Mesothelial cell of epicardium (in vitro differentiated cells): Measurements from ENCODE around the gene LOXL1. TPM values are rescaled to one million over a fixed set of nuclear protein-coding genes. Genes with fewer than 3 reads are reported as not detected.
A peak's percentile ranks its signal among the peaks of the same experiment; 100 is the strongest.

Experiments used
- DNase-seq, 2 experiments: peaks; one replicate each; pipeline ENCODE4 v3.0.0; 2021; ENCODE audit warnings: low spot score in 2 of 2; ENCODE audit not compliant: unreplicated experiment in 2 of 2
- H3K27ac Mint-ChIP-seq: 2 replicates; pipeline ENCODE4 v1.8.0; 2021; ENCODE audit warnings: mixed read lengths
- H3K27me3 Mint-ChIP-seq: 2 replicates; pipeline ENCODE4 v1.8.0; 2021; ENCODE audit warnings: low read depth, mixed read lengths
- H3K36me3 Mint-ChIP-seq: 2 replicates; pipeline ENCODE4 v1.8.0; 2021; ENCODE audit warnings: mixed read lengths
- H3K4me1 Mint-ChIP-seq: 2 replicates; pipeline ENCODE4 v1.8.0; 2021; ENCODE audit warnings: mixed read lengths
- H3K4me3 Mint-ChIP-seq: 2 replicates; pipeline ENCODE4 v1.8.0; 2021; ENCODE audit warnings: mild to moderate bottlenecking, moderate library complexity, mixed read lengths
- H3K9me3 Mint-ChIP-seq: 2 replicates; pipeline ENCODE4 v1.8.0; 2021; ENCODE audit warnings: mixed read lengths
- total RNA-seq: library from RNA; stranded (reverse); gene quantifications from 3 replicates; pipeline ENCODE4 v1.2.1, GENCODE V29; 2021
- TF ChIP-seq, protein P1 (sequence below): fragments of 200-600 bp; sonication (generic); IDR thresholded peaks from one replicate; pipeline ENCODE4 v1.5.0; 2021; ENCODE audit warnings: antibody characterized with exemption; ENCODE audit not compliant: unreplicated experiment

Gene LOXL1
- total RNA-seq, 1 donor from 2014 or later = 62.9 TPM

DNA sequence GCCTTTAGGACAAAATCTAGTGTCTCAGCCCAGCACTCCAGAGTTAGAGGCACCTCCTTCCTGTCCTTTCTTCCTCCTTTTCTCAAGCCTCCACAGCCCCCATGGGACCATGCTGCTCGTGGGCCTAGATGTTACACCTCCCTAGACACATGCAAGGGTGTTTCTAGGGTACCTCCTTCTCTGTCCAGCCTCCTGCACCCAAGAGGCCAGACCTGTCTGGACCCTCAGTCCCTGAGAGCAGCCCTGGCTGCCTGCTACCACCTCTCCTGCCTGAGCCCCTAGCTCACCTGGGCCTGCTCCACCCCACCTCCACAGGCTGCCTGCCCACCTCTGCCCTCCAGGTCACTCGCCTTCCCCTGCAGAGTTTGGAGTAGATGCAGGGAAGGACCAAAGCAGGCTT lies 5.2 kb downstream of the LOXL1 start:
- DNase-seq = no peak
- TF ChIP-seq, protein P1, sequence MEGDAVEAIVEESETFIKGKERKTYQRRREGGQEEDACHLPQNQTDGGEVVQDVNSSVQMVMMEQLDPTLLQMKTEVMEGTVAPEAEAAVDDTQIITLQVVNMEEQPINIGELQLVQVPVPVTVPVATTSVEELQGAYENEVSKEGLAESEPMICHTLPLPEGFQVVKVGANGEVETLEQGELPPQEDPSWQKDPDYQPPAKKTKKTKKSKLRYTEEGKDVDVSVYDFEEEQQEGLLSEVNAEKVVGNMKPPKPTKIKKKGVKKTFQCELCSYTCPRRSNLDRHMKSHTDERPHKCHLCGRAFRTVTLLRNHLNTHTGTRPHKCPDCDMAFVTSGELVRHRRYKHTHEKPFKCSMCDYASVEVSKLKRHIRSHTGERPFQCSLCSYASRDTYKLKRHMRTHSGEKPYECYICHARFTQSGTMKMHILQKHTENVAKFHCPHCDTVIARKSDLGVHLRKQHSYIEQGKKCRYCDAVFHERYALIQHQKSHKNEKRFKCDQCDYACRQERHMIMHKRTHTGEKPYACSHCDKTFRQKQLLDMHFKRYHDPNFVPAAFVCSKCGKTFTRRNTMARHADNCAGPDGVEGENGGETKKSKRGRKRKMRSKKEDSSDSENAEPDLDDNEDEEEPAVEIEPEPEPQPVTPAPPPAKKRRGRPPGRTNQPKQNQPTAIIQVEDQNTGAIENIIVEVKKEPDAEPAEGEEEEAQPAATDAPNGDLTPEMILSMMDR = no peak
- Mint-ChIP-seq H3K27me3 (no peaks in the 10 kb centered on the region), H3K4me1 (peaks cover 34% of the 10 kb centered on the region), H3K4me3 (no peak overlapping the region), H3K9me3 (no peaks in the 10 kb centered on the region), H3K27ac (no peak overlapping the region), H3K36me3 (no peaks in the 10 kb centered on the region)

DNA sequence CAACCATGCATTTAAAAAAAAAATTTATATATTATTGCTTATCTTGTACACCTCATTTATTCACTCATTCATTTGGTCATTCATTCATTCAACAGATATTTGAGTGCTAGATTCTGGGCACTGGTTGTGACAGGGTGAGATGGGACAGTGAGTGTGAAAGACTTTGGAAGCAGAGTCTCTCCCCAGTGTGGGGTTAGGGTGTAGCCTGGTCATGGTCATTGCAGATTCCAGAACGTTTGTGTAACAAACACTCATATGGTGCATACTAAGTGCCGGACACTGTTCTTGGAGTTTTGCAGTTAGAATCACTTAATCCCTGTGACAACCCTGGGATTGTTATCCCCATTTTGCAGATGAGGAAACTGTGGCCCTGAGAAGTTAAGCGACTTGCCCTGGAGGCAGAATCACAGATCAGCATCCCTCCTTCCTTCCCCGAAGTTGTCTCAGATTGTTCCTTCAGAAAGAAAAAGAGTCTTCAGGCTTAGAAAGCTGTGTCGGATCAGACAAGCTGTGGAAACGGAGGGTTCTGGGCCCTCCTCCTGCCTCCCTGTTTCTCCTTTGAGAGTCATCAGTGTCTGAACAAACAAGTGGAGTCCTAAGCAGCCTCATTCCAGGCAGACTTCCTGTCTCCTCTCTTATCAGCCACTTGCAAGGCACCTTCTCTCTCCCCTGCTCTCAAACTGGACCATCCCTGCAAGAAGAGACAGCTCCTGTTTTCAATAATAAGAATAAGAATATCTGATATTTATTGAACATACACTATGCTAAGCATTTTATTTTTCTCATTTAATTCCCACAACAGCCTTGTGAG lies 6.3 kb downstream of the LOXL1 start:
- no peak for DNase-seq
- no peak overlapping the region for H3K4me3 Mint-ChIP-seq
- no peaks in the 10 kb centered on the region for H3K27me3 Mint-ChIP-seq
- no peaks in the 10 kb centered on the region for H3K9me3 Mint-ChIP-seq
- H3K4me1 Mint-ChIP-seq = peaks cover 41% of the 10 kb centered on the region
- TF ChIP-seq, protein P1 = no peak
- peak overlapping the region; percentile 39 for H3K27ac Mint-ChIP-seq
- no peaks in the 10 kb centered on the region for H3K36me3 Mint-ChIP-seq

DNA sequence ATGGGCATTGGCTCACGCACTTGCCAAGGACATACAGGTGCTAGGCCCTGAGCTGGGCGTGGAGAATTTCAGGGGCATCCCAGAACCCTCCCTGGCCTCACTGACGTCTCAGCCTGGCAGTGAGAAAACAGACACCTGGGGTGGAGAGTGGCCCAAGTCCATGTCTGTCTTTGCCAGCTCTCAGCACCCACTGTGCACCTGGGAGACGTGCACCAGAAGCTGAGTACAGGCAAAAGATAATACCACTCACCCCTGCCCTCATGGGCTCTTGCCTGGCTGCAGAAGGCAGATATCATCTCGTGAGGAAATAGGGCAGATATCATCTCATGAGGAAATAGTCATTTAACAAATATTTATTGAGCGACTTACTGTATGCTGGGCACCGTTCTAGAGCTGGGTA lies 8.0 kb downstream of the LOXL1 start:
- no peak overlapping the region for H3K27ac Mint-ChIP-seq
- DNase-seq = no peak
- H3K27me3 Mint-ChIP-seq = no peaks in the 10 kb centered on the region
- TF ChIP-seq, protein P1 = no peak
- peaks cover 34% of the 10 kb centered on the region for H3K4me1 Mint-ChIP-seq
- no peaks in the 10 kb centered on the region for H3K36me3 Mint-ChIP-seq
- no peaks in the 10 kb centered on the region for H3K9me3 Mint-ChIP-seq
- no peak overlapping the region for H3K4me3 Mint-ChIP-seq

DNA sequence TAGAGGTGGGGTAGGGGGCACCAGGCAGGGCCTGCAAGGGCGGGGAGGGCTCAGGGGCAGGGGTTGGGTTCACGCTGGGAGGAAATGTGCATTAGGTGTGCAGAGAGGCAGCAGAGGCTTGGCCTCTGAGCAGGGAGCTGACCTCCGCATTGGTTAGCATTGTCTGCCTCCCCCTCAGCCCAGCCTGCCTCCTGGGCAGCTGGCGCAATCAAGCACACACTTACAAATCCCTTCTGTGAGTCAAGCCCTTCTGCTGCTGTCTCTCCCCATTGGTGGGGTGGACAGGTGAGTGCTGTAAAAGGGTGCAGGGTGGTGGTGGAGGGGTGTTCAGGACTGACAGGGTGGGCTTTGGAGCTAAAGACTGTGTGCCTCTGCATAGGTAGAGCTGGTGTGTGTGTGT lies 9.3 kb downstream of the LOXL1 start:
- H3K9me3 Mint-ChIP-seq = no peaks in the 10 kb centered on the region
- peaks cover 42% of the 10 kb centered on the region for H3K4me1 Mint-ChIP-seq
- no peak overlapping the region for H3K27ac Mint-ChIP-seq
- no peak overlapping the region for H3K4me3 Mint-ChIP-seq
- H3K27me3 Mint-ChIP-seq = no peaks in the 10 kb centered on the region
- DNase-seq = no peak
- H3K36me3 Mint-ChIP-seq = no peaks in the 10 kb centered on the region
- TF ChIP-seq, protein P1 = no peak

DNA sequence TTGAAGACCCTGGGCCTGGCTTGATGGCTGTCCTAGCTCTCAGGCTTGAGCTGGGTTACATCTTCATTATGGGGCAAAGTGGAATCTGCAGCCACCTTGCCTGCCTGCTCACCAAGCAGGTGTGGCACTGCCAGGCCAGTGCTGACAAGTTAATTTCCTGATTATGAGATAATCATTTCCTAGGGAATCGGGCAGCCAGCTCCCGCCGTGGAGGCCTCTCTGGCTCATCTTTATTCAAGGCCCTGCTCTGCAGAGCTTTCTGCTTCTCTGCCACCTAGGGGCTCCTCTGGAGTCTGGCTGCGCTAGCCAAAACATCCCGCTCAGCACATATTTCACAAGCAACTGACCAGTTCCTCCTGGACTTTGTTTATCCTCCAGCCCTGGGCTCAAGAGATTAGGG lies 9.9 kb downstream of the LOXL1 start:
- TF ChIP-seq, protein P1 = no peak
- Mint-ChIP-seq H3K27ac (no peak overlapping the region), H3K4me1 (peaks cover 42% of the 10 kb centered on the region), H3K36me3 (no peaks in the 10 kb centered on the region), H3K4me3 (no peak overlapping the region), H3K27me3 (no peaks in the 10 kb centered on the region), H3K9me3 (no peaks in the 10 kb centered on the region)
- DNase-seq = no peak
